IPS DF 19.7 (cell line): ENCODE data around the gene SMIM22.
A peak's percentile ranks its signal among the peaks of the same experiment; 100 is the strongest.

Experiments used
- DNase-seq: peaks from one replicate; pipeline ENCODE4 v3.0.0-alpha.2; 2013; ENCODE audit warnings: low read depth, low spot score

The SMIM22 gene, protein sequence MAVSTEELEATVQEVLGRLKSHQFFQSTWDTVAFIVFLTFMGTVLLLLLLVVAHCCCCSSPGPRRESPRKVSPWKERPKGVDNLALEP

DNA sequence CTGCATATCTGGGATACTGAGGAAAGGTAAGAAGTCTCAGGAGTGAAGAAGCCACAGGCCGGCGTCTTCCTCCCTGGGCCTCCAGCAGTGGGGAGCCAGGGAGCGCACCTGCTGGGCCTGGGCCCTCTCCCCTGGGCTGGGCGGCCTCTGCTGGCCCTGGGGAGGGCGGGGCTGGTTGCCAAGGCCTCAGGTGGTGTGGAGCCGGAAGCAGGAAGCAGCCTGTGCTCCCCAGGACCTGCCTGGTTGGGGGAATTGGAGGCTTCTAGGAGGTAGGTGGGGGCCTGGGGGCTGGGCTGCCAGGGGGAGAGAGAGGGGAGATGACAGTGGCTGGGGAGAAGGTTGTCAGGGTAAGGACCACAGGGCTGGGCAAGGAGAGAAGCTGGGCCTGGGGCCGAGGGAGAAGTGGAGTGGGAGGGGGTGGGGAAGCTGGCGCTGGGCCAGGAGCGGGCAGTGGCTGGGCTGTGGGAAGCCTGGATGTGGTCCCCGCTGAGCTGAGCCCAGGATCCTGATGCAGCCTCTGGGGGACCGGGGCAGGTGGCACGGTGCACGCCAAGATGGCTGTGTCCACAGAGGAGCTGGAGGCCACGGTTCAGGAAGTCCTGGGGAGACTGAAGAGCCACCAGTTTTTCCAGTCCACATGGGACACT lies at the start of gene SMIM22:
TSS of gene SMIM22 (plus strand) at position 189 of the 647 bp plus-strand sequence. CDS start at position 555, 366 bp downstream.
- DNase-seq, result no peak

DNA sequence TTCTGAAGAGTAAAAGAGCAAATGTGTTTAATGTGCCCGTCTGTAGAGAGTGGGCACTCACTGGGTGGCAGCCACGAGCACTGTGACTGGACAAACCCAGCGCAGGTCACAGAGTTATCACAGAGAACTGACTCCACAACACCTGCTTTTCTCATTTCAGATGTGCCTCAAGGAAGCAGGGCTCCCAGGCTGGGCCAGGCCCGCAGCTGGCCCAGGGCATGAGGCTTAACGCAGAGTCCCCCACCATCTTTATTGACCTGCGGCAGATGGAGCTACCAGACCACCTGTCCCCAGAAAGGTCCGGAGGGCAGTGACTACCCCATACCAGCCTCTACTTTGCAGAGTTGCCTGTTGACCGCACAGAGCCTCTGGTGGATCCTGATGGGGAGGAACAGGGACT lies 49.0 kb upstream of the SMIM22 start:
- DNase-seq, result no peak

DNA sequence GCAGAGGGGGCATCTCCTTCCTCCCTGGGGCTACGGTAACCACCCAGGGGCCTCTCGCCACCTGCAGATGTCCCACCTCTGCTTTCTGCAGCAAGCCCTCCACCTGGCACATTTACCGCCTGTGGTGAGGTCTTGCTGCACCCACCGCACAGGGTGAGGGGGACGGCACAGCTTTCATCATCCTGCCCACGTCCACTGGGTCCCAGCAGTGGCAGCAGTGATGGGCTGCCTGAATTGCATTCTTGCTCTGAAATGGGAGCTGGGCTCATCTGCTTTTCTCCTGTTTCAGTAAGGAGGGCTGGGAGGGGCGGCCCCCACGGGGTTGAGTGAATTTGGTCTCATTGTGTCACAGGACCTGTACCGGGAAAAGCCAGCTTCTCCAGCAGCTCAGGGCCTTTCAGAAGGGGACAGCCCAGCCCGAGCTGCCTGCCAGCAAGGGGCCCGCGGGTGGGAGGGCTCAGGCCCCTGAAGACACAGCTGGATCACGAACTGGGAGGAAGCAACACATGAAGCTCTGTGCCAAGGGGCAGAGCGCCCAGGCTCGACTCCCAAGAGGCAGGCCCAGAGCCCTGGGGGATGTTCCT lies 48.1 kb upstream of the SMIM22 start:
- no peak for DNase-seq

DNA sequence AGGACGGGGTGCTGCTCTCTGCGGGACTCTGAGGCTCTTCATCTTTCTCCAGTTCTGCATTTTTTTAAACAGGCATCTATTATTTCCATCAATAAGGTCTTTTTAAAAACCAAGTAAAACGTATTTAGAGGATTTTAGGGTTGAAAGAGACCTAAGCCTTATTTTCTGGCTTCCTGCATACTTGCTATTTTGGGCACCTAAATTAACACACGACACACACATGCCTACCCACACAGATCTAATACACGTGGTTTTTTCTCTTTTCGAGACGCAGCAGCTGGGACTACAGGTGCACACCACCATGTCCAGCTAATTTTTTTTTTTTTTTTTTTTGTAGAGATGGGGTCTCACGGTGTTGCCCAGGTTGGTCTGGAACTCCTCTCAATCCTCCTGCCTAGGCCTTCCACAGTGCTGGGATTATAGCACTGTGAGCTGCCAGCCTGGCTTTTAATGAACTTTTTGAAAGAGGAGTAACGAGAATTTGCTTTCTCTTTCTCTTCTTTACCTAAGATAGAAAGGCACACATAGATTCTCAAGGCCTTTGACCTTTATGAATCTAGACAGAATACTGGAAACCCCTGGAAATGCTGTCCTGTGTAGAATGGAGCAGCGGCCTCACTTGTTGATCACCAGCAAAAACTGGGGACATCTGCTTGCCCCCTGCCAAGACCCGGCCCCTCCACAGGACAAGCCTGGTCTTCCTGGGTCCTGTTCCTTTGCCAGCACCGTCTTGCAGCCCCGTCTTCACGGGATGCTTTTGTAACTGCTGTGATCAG lies 47.1 kb upstream of the SMIM22 start:
- no peak for DNase-seq

DNA sequence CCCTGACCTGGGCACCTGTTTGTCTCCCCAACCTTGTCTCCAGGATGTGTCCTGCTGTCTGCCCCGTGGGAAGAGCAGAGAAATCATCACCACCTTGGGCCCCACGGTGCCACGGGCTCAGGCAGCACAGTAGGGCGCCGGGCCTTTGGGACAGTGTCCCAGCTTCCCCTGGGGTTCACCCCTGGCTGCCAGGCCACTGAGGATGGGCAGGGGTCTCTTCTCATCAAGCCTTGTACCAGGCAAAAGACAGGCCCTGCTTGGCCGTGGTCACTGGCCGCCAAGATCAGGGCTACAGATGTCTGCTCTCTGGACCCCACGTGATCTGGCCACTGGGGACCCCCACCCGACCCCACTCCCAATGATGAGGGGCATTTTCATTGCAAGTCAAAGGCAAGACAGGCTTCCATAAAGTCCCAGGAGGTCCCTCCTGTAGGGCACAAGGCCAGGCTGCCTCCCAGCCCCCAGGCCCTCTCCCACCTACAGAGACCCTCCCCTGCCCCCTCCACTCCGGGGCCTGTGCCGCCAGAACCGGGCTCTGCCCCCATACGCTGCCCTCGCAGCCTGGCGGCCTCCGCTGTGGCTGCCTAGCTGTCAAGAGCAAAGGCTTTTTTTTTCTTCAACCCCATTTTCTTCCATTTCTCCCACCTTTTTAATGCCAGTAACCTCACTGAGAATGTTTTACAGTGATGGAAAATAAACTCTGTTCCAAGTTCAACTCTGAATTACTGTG lies 46.3 kb upstream of the SMIM22 start:
- no peak for DNase-seq

DNA sequence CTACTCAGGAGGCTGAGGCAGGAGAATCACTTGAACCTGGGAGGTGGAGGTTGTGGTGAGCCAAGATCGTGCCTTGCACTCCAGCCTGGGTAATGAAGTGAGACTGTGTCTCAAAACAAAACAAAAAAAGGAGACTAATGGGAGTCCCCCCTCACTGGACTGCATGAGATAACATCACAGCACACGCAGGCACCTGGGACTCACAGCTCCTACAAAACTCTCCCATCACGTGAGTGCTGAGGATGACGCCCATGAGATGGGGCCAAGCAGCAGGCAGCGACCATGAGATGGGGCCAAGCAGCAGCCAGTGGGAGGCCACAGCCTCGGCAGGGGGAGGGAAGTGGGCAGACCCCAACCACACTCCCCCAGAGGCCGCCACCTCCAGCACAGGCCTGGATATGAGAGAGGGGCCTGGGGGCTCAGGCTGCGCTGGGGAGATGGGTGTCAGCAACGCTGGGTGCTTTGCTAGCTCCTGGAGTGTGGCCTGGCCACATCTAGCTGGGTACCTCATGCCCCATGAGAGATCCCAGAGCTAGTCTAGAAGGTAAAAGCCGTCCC lies 45.4 kb upstream of the SMIM22 start:
- DNase-seq, result no peak

DNA sequence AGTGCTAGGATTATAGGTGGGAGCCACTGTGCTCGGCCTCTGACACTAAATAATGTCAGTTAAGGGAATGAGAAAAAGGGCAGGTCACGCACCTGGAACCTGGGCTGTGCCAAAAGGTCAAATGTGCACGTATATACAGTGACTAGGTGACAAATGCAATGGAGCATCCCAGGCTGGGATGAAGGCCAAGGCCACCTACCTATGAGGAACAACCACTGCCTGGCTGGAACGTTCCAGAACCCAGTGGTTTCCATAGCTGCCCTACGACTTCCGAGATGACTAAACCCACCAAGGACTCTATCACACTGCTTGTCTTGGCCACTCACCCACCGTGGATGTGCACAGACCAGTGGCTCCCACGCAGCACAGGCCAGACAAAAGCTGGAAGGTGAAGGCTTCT lies 44.3 kb upstream of the SMIM22 start:
- DNase-seq, result no peak

DNA sequence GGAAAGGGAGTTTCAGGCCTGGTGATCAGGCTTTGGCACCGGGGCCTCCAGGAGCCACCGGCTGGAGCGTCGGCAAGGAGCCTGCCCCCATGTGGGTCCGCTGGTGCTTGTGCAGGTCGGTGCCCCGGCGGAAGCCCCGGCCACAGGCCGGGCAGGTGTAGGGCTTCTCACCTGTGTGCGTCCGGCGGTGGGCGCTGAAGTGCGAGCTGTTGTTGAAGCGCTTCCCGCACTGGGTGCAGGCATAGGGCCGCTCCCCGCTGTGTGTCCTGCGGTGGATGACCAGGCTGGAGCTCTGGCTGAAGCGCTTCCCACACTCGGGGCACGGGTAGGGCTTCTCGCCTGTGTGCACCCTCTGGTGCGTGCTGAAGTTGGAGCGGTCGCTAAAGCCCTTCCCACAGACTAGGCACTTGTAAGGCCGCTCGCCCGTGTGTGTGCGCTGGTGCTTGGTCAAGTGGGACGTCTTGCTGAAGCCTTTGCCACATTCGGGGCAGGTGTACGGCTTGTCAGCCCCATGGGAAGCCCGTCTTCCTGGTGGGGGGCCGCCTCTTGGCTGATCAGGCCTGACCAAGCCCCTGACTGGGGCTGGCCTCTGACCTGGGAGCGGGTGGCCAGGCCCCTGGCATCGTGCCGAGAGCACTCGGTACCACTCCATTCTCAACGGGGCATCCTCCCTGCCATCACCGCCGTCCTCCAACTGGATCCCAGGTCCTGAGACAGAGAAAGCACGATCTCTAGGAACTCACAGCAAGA lies 42.6 kb upstream of the SMIM22 start:
- DNase-seq, result no peak

DNA sequence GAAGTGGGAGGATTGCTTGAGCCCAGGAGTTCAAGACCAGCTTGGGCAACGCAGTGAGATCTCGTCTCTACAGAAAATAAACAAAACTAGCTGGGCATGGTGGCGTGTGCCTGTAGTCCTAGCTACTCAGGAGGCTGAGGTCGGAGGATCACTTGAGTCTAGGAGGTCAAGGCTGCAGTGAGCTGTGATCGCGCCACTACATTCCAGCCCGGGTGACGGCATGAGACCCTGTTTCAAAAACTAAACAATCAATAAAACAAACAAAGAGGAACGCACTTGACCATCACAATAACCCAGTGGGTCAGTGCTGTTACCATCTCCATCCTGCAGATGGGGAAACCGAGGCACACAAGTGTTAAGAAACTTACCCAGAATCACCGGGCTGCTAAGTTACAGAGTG lies 41.9 kb upstream of the SMIM22 start:
- no peak for DNase-seq

DNA sequence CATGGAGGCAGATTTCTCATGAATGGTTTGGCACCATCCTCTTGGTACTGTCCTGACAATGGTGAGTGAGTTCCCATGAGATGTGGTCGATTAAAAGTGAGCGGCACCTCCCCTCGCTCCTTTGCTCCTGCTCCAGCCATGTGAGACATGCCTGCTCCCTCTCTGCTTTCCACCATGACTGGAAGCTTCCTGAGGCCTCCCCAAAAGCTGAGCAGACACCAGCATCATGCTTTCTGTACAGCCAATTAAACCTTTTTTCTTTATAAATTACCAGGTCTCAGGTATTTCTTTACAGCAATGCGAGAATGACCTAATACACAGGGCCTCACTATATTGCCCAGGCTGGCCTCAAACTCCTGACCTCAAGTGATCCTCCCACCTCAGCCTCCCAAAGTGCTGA lies 40.3 kb upstream of the SMIM22 start:
- DNase-seq, result no peak

DNA sequence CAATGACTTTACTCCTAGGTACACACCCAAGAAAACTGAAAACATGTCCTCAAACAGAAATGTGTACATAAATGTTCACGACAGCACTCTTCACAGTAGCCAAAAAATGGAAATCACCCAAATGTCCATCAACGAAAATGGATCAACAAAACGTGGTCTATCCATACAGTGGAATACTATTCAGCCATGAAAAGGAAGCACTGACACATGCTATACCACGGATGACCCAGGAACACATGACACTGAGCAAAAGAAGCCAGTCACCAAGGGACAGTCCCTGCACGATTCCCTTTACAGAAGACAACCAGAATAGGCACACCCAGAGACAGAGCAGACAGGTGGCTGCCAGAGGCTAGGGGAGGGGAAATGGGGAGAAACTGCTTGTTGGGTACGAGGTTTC lies 39.5 kb upstream of the SMIM22 start:
- DNase-seq, result no peak

DNA sequence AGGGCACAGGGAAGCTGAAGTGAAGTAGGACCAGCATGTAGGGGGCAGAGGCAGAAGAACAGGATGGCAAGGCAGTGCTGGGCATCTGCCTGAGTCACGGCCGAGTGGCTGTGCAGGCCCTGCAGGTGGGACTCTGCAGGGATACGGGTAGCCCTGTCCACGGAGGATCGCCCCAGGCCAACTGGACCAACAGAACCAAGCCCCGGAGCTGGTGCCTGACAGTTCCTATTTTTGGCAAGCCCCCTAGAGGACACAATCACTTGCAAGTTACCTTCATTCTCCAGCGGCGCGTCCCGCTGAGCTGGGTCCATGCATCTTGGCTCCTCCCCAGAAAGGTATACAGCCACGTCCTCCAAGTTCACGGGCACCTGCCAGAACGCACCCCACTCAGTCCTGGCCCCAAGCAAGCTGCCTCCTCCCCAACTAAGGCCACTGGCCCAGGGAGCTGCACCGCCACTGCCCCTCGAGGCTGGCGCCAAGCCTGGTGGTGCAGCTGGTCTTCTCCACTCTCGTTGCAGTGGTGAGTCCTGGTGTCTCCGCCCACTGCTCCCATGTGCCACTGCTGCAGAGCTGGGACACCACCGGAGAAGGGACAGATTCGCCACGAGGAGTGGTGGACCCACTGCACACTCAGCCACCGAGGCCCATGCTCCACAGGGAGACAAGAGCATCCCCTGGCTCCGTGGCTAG lies 34.8 kb upstream of the SMIM22 start:
- no peak for DNase-seq

DNA sequence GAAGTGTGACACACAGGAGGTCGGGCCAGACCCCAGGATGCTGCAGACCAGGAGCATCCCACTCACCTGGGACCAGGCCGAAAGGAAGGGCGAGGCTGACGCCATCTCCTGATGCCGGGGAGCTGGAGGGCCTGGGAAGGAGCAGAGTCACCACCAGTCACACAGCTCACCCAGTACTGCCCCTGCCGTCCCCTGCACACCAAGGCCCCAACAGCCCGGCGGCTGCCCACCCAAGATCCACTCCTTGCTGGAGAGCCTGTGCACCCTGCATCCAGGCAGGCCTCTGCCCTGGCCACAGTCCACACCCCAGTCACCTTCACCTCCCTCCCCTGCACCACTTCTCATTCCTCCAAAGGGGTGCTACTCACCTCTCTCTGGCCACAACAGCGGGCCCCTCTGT lies 33.0 kb upstream of the SMIM22 start:
- no peak for DNase-seq

DNA sequence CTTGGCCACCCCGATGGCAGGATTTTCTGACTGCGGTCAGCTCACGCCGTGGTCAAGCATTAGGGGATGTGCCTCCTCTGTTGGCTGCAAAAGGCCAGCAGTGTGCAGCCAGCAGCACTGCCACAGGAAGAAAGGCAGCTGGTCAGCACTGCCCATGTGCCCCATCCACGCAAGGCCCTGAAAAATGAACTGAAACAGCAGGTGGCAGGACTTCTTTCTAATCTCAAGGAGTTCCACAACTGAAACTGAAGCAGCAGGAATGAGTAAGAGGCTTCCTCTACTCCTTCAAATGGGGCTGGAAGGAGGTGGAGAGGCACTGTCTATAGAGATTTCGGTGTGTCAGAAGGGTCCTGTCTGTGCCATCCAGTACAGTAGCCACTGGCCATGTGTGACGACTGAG lies 31.4 kb upstream of the SMIM22 start:
- DNase-seq, result no peak

DNA sequence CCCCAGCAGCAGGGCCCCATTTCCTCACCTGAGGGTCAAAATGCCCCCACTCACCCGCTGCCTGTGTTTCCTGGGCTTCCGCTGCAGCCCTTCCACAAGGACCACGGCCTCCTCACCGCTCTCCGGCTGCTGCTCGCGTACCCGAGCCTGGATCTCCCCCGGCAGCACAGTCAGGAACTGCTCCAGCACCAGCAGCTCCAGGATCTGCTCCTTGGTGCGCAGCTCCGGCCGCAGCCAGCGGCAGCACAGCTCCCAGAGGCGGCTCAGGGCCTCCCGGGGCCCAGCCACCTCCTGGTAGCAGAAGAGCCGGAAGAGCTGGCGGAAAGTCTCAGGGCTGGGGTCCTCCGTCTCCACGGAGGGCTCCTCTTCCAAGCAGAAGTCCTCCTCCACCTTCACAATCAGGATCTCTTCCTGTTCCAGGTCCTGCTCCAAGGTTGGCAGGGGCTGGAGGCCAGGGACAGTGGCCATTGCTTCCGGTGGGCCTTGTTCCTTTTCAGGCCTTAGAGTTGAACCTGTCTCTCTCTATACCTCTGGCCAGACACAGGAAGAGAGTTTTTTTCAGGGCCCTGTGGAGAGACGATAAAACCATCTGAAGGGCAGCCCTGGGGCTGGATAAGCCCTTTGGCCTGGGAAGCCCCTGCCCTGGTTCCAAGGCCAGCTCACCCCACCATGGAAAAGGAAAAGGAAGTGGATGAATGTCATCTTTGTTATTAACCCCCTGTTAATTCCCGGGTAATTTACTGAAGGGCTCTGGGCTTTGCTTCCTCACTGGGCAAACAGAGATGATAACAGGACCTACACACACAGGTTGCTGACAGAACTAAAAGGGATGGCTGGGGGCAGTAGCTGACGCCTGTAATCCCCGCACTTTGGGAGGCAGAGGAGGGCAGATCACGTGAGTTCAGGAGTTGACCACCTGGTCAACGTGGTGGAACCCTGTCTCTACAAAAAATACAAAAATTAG lies 29.4 kb upstream of the SMIM22 start:
- no peak for DNase-seq

DNA sequence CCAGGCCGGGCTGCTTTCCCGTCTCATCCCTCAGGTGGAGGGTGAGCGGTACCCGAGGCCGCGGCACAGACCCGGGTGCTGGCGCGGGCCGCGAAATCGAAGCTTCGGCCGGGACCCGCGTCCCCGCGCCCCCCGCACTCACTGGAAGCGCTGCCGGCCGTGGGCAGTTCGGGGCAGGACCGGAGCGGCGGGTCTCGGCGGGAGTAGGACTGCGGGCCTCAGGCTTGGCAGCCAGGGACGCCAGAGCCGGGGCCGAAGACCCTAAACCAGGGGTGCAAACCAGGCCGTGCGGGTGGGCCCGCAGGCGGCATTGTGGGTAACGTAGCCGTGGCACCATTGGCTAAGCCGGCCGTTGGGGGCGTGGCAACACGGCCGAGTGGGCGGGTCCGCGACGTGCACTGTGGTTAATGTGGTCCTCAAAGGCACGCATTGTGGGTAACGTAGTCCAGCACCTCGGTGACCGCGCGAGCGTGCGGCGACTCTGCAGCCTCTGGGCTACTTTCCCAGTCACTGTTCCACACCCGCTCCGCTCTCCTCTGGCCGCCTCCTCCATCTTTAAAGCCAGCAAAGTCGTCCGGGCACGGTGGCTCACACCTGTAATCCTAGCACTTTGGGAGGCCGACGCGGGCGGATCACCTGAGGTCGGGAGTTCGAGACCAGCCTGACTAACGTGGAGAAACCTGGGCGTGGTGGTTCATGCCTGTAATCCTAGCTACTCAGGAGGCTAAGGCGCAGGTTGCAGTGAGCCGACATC lies 28.1 kb upstream of the SMIM22 start, which contains the start of gene ZNF500:
TSS of gene ZNF500 (minus strand) at position 288 of the 754 bp plus-strand sequence. CDS start 1,184 bp downstream, outside the sequence.
- DNase-seq, result peak; percentile 94

DNA sequence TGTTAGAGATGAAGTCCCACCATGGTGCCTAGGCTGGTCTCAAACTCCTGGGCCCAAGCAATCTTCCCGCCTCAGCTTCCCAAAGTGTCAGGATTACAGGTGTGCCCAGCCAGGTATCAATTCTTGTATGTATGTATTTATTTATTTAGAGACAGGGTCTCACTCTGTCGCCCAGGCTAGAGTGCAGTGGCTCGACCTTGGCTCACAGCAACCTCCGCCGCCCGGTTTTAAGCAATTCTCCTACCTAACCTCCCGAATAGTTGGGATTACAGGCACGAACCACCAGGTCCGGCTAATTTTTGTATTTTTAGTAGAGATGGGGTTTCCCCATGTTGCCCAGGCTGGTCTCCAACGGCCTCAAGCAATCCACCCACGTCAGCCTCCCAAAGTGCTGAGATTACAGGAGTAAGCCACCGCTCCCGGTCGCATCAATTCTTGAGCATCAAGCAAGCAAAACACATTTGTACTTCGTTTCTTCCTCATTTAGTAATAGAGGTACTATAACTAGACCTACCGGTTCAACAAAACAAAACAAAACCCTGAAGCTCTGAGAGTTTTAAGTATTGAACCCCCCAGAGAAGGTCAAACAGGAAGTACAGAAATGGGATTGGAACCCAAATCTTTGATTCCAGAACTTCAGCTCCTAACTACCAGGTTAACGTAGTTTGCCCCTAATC lies 27.2 kb upstream of the SMIM22 start:
- DNase-seq, result no peak
